Type B pancreatic cell (in vitro differentiated cells): Measurements from ENCODE around the gene FAXDC2. TPM values are rescaled to one million over a fixed set of nuclear protein-coding genes. Genes with fewer than 3 reads are reported as not detected.

Experiments
- DNase-seq: peaks from one replicate; pipeline ENCODE4 v3.0.0; 2021; ENCODE audit warnings: mixed read lengths; ENCODE audit not compliant: unreplicated experiment; ENCODE audit errors: extremely low spot score
- H3K27ac Mint-ChIP-seq: 2 replicates; pipeline ENCODE4 v1.8.0; 2021; ENCODE audit warnings: mild to moderate bottlenecking, mixed read lengths
- H3K27me3 Mint-ChIP-seq: 2 replicates; pipeline ENCODE4 v1.8.0; 2021; ENCODE audit warnings: mixed read lengths
- H3K36me3 Mint-ChIP-seq: 2 replicates; pipeline ENCODE4 v1.8.0; 2021; ENCODE audit warnings: mixed read lengths
- H3K4me1 Mint-ChIP-seq: one replicate; pipeline ENCODE4 v1.8.0; 2021; ENCODE audit warnings: mixed read lengths; ENCODE audit not compliant: unreplicated experiment
- H3K4me3 Mint-ChIP-seq: 2 replicates; pipeline ENCODE4 v1.8.0; 2021; ENCODE audit warnings: mild to moderate bottlenecking, mixed read lengths
- H3K9me3 Mint-ChIP-seq: 2 replicates; pipeline ENCODE4 v1.8.0; 2021; ENCODE audit warnings: mixed read lengths
- CTCF ChIP-seq: fragments of 200-600 bp; sonication (generic); conservative IDR thresholded peaks from 2 replicates; pipeline ENCODE4 v1.5.0; 2021; ENCODE audit warnings: antibody characterized with exemption, mild to moderate bottlenecking
- total RNA-seq: library from RNA; stranded (reverse); gene quantifications from 2 replicates; pipeline ENCODE4 v1.2.1, GENCODE V29; 2021; ENCODE audit warnings: low replicate concordance

Gene FAXDC2
- total RNA-seq, 1 donor from 2014 or later = 24.9 TPM

GRCh38 chr5:154866841-154867240, 16.4 kb upstream of the FAXDC2 start:
- Mint-ChIP-seq H3K27ac (no peak overlapping the region), H3K4me1 (peaks cover 4% of the 10 kb centered on the region), H3K36me3 (peaks cover 50% of the 10 kb centered on the region), H3K4me3 (no peak overlapping the region), H3K9me3 (no peaks in the 10 kb centered on the region), H3K27me3 (no peaks in the 10 kb centered on the region)
- DNase-seq = no peak
- no peak for TF ChIP-seq CTCF

GRCh38 chr5:154865466-154866184, 15.2 kb upstream of the FAXDC2 start:
- TF ChIP-seq CTCF = no peak

GRCh38 chr5:154863291-154864080, 13.1 kb upstream of the FAXDC2 start:
- Mint-ChIP-seq H3K9me3 (no peaks in the 10 kb centered on the region), H3K4me1 (peaks cover 22% of the 10 kb centered on the region)
- no peak for TF ChIP-seq CTCF

More at GRCh38 chr5:154865466-154866184, 15.2 kb upstream of the FAXDC2 start:
- Mint-ChIP-seq H3K27ac (no peak overlapping the region), H3K27me3 (no peaks in the 10 kb centered on the region), H3K4me3 (no peak overlapping the region), H3K36me3 (peaks cover 42% of the 10 kb centered on the region), H3K4me1 (peaks cover 9% of the 10 kb centered on the region), H3K9me3 (no peaks in the 10 kb centered on the region)
- no peak for DNase-seq

GRCh38 chr5:154862766-154863165, 12.4 kb upstream of the FAXDC2 start:
- Mint-ChIP-seq H3K27ac (no peak overlapping the region), H3K36me3 (peaks cover 36% of the 10 kb centered on the region), H3K27me3 (no peaks in the 10 kb centered on the region), H3K4me1 (peaks cover 22% of the 10 kb centered on the region), H3K9me3 (no peaks in the 10 kb centered on the region), H3K4me3 (no peak overlapping the region)
- no peak for TF ChIP-seq CTCF
- no peak for DNase-seq

More at GRCh38 chr5:154863291-154864080, 13.1 kb upstream of the FAXDC2 start:
- Mint-ChIP-seq H3K27ac (no peak overlapping the region), H3K27me3 (no peaks in the 10 kb centered on the region), H3K36me3 (peaks cover 36% of the 10 kb centered on the region), H3K4me3 (no peak overlapping the region)
- DNase-seq = no peak

- Mint-ChIP-seq H3K27ac (peak overlapping the region; percentile 51), H3K9me3 (no peaks in the 10 kb centered on the region), H3K27me3 (no peaks in the 10 kb centered on the region), H3K4me1 (peaks cover 24% of the 10 kb centered on the region), H3K36me3 (peaks cover 31% of the 10 kb centered on the region), H3K4me3 (peak overlapping the region; percentile 54)
- no peak for TF ChIP-seq CTCF
- no peak for DNase-seq
Measured at GRCh38 chr5:154861946-154862345, 11.5 kb upstream of the FAXDC2 start.
